GM12878 (cell line): Measurements from ENCODE around the gene PEX26. TPM values are rescaled to one million over a fixed set of nuclear protein-coding genes. Genes with fewer than 3 reads are reported as not detected.

Source experiments
- ASH2L ChIP-seq: fragments of 300-600, 200-600 bp; sonication (generic); IDR thresholded peaks from 2 replicates; pipeline ENCODE4 v1.6.1; 2017; ENCODE audit warnings: low read depth, mild to moderate bottlenecking, borderline replicate concordance
- ATF7 ChIP-seq: fragments of 450-650 bp; IDR thresholded peaks from 2 replicates; pipeline ENCODE4 v1.6.1; 2016; ENCODE audit warnings: low read depth, mild to moderate bottlenecking
- BACH1 ChIP-seq: fragments of 450-650 bp; IDR thresholded peaks from 2 replicates; pipeline ENCODE4 v1.6.1; 2017; ENCODE audit warnings: mild to moderate bottlenecking, borderline replicate concordance
- BCLAF1 ChIP-seq: fragments of 450-650 bp; IDR thresholded peaks from 2 replicates; pipeline ENCODE4 v1.6.1; 2017; ENCODE audit warnings: antibody characterized with exemption, mild to moderate bottlenecking, moderate library complexity
- CHD1 ChIP-seq: IDR thresholded peaks from 2 replicates; pipeline ENCODE4 v1.6.1; 2012; ENCODE audit warnings: low read depth, low read length, improper control_type of control experiment
- ETV6 ChIP-seq, 2 experiments: fragments of 450-650 bp in 1 of 2; IDR thresholded peaks in 1 of 2; conservative IDR thresholded peaks in 1 of 2; 2 replicates each; pipeline ENCODE4 v1.6.1; 2014; ENCODE audit warnings: antibody characterized with exemption in 1 of 2, borderline replicate concordance in 1 of 2, low read depth in 1 of 2, mild to moderate bottlenecking in 1 of 2, moderate library complexity in 1 of 2
- IRF3 ChIP-seq: fragments of 450-650 bp; IDR thresholded peaks from 2 replicates; pipeline ENCODE4 v1.6.1; 2014; ENCODE audit warnings: mild to moderate bottlenecking
- KLF5 ChIP-seq: fragments of 450-650 bp; IDR thresholded peaks from 2 replicates; pipeline ENCODE4 v1.6.1; 2014; ENCODE audit warnings: mild to moderate bottlenecking; ENCODE audit not compliant: partially characterized antibody
- MTA2 ChIP-seq: fragments of 450-650 bp; IDR thresholded peaks from 2 replicates; pipeline ENCODE4 v1.6.1; 2016; ENCODE audit warnings: low read depth, mild to moderate bottlenecking, moderate library complexity
- MTA3 ChIP-seq: IDR thresholded peaks from 2 replicates; pipeline ENCODE4 v1.6.1; 2012; ENCODE audit warnings: low read length, inconsistent platforms, borderline replicate concordance
- NFIC ChIP-seq: IDR thresholded peaks from 2 replicates; pipeline ENCODE4 v1.6.1; 2012; ENCODE audit warnings: low read depth, mild to moderate bottlenecking, inconsistent platforms, low read length, moderate library complexity
- NR2C2 ChIP-seq: IDR thresholded peaks from 2 replicates; pipeline ENCODE4 v1.6.1; 2011; ENCODE audit warnings: borderline replicate concordance, low read depth; ENCODE audit not compliant: control insufficient read depth, insufficient read length
- PKNOX1 ChIP-seq: fragments of 450-650 bp; IDR thresholded peaks from 2 replicates; pipeline ENCODE4 v1.6.1; 2016; ENCODE audit warnings: mild to moderate bottlenecking
- POU2F2 ChIP-seq: IDR thresholded peaks from 3 replicates; pipeline ENCODE4 v1.6.1; 2011; ENCODE audit warnings: low read depth, mild to moderate bottlenecking, low read length, borderline replicate concordance
- RELB ChIP-seq: fragments of 450-650 bp; IDR thresholded peaks from 2 replicates; pipeline ENCODE4 v1.6.1; 2017; ENCODE audit warnings: low read depth, mild to moderate bottlenecking, moderate library complexity
- RUNX3 ChIP-seq: IDR thresholded peaks from 2 replicates; pipeline ENCODE4 v1.6.1; 2012; ENCODE audit warnings: low read length, inconsistent platforms
- SP1 ChIP-seq: IDR thresholded peaks from one replicate; pipeline ENCODE4 v1.6.1; 2011; ENCODE audit warnings: low read depth, low read length
- SREBF2 ChIP-seq: IDR thresholded peaks from 2 replicates; pipeline ENCODE4 v1.6.1; 2012; ENCODE audit warnings: mild to moderate bottlenecking, low read length
- SUZ12 ChIP-seq: fragments of 200-600 bp; sonication (generic); IDR thresholded peaks from one replicate; pipeline ENCODE4 v1.6.1; 2018; ENCODE audit warnings: antibody characterized with exemption, mild to moderate bottlenecking; ENCODE audit not compliant: unreplicated experiment
- TCF3 ChIP-seq: IDR thresholded peaks from 2 replicates; pipeline ENCODE4 v1.6.1; 2012; ENCODE audit warnings: low read depth, mild to moderate bottlenecking, low read length, borderline replicate concordance; ENCODE audit not compliant: insufficient read depth
- ZNF217 ChIP-seq: fragments of 450-650 bp; IDR thresholded peaks from 2 replicates; pipeline ENCODE4 v1.6.1; 2017; ENCODE audit warnings: antibody characterized with exemption, mild to moderate bottlenecking
- ZNF274 ChIP-seq: IDR thresholded peaks from one replicate; pipeline ENCODE4 v1.8.0; 2011; ENCODE audit not compliant: insufficient read length, insufficient read depth
- ZSCAN29 ChIP-seq: fragments of 450-650 bp; IDR thresholded peaks from 2 replicates; pipeline ENCODE4 v1.6.1; 2017; ENCODE audit warnings: mild to moderate bottlenecking, moderate library complexity
- ZZZ3 ChIP-seq: IDR thresholded peaks from 2 replicates; pipeline ENCODE4 v1.6.1; 2011; ENCODE audit warnings: low read depth; ENCODE audit not compliant: control insufficient read depth, insufficient read length
- polyA plus RNA-seq, 11 experiments: library from polyadenylated mRNA; depleted of rRNA in 4 of 11; unstranded in 6 of 11; stranded (reverse) in 5 of 11; fragments of >200 nt; fragmentation: Nextera tagmentation in 4 of 11; fragmentation: Illumina TruSeq in 1 of 11; extraction: Ambion mirVana in 4 of 11; extraction: Trizol in 1 of 11; gene quantifications; 1 replicate in 1 of 11; 2 replicates in 10 of 11; pipeline versions ENCODE4 v1.2.1 to v1.2.3, GENCODE V29; 2011 to 2016; ENCODE audit warnings: inconsistent platforms in 2 of 11, missing spikeins in 2 of 11, low read depth in 1 of 11
- total RNA-seq, 4 experiments: library from RNA; depleted of rRNA in 3 of 4; stranded (reverse); fragments of >200 nt in 3 of 4; fragmentation: Illumina TruSeq in 1 of 4; extraction: Trizol in 1 of 4; gene quantifications; 2 replicates each; pipeline versions ENCODE4 v1.2.1 to v1.2.3, GENCODE V29; 2013 to 2021

PEX26 gene
- total and polyA plus RNA-seq, 10 of the 15 experiments (the other 5 are each of a cell fraction or from before 2014, with no cell fraction given), result 0.79 to 50.8 (median 22.4) TPM

- TF ChIP-seq ZZZ3 (no peak), BACH1 (0 out of 2 replicates have a peak, but pooled peaks have one; percentile 28), PKNOX1 (peak; percentile 55), ZSCAN29 (no peak), KLF5 (no peak), MTA3 (no peak), TCF3 (no peak), SUZ12 (no peak), BCLAF1 (no peak), RELB (no peak; the same call in 1 of the 2 replicates), SP1 (no peak), RUNX3 (no peak), NR2C2 (no peak), IRF3 (no peak), POU2F2 (no peak), ETV6 (conservative IDR thresholded peaks at IDR 0.05 in 1 of 2, IDR thresholded peaks at IDR 0.05 in 1 of 2; ENCODE audit: borderline replicate concordance in 1 of 2, low read depth in 1 of 2) (no peak), NFIC (no peak), MTA2 (peak; percentile 86), ZNF217 (no peak), ZNF274 (no peak), ASH2L (no peak), SREBF2 (no peak), ATF7 (peak; percentile 97), CHD1 (no peak)
Measured at GRCh38 chr22:18060646-18061620, 16.9 kb upstream of the PEX26 start (continued).
